Progenitor cell of endocrine pancreas (in vitro differentiated cells): Measurements from ENCODE around the gene EIF4EBP3. TPM values are rescaled to one million over a fixed set of nuclear protein-coding genes. Genes with fewer than 3 reads are reported as not detected.

ENCODE experiments used
- DNase-seq: peaks from one replicate; pipeline ENCODE4 v3.0.0; 2021; ENCODE audit warnings: low spot score; ENCODE audit not compliant: unreplicated experiment
- H3K27ac Mint-ChIP-seq: 2 replicates; pipeline ENCODE4 v1.8.0; 2021; ENCODE audit warnings: mild to moderate bottlenecking, moderate library complexity, mixed read lengths
- H3K27me3 Mint-ChIP-seq: 2 replicates; pipeline ENCODE4 v1.8.0; 2021; ENCODE audit warnings: mixed read lengths
- H3K36me3 Mint-ChIP-seq: 2 replicates; pipeline ENCODE4 v1.8.0; 2022; ENCODE audit warnings: mixed read lengths; ENCODE audit not compliant: insufficient read depth
- H3K4me1 Mint-ChIP-seq: 2 replicates; pipeline ENCODE4 v1.8.0; 2021; ENCODE audit warnings: low read depth, mixed read lengths
- H3K4me3 Mint-ChIP-seq: 2 replicates; pipeline ENCODE4 v1.8.0; 2021; ENCODE audit warnings: low read depth, mild to moderate bottlenecking, moderate library complexity, mixed read lengths
- H3K9me3 Mint-ChIP-seq: 2 replicates; pipeline ENCODE4 v1.8.0; 2021; ENCODE audit warnings: low read depth, mixed read lengths
- CTCF ChIP-seq: fragments of 200-600 bp; sonication (generic); IDR thresholded peaks from one replicate; pipeline ENCODE4 v1.5.0; 2021; ENCODE audit warnings: antibody characterized with exemption, mild to moderate bottlenecking; ENCODE audit not compliant: unreplicated experiment
- long read RNA-seq: library from polyadenylated mRNA; unstranded; transcript quantifications from one replicate; pipeline ENCODE4 v2.0.0, GENCODE V29; 2020
- total RNA-seq: library from RNA; stranded (reverse); gene quantifications from 2 replicates; pipeline ENCODE4 v1.2.1, GENCODE V29; 2021

Gene EIF4EBP3
- 6.1 and 6.7 TPM in 2 replicates for total RNA-seq
- long read RNA-seq, partial matches to known transcripts, result 0 of 3 reads
- long read RNA-seq, other reads (novel, unspliced or antisense), result 3 of 3 reads

- Mint-ChIP-seq H3K4me1 (peaks cover 14% of the 10 kb centered on the region), H3K36me3 (peaks cover 19% of the 10 kb centered on the region), H3K4me3 (peak within 1 kb of the TSS; percentile 63), H3K27me3 (no peaks in the 10 kb centered on the region), H3K9me3 (no peaks in the 10 kb centered on the region), H3K27ac (peak within 1 kb of the TSS; percentile 89)
- peak; percentile 53 for TF ChIP-seq CTCF
- DNase-seq, result peak; percentile 88
These were observed at the start of gene EIF4EBP3 for GRCh38 chr5:140547508-140548299. Gene EIF4EBP3 (plus strand): TSS chr5:140547662. CDS start chr5:140547738, 76 bp downstream.

- H3K27ac Mint-ChIP-seq, result no peak overlapping the region
- no peaks in the 10 kb centered on the region for H3K27me3 Mint-ChIP-seq
- no peak overlapping the region for H3K4me3 Mint-ChIP-seq
- H3K4me1 Mint-ChIP-seq, result peaks cover 1% of the 10 kb centered on the region
- H3K9me3 Mint-ChIP-seq, result no peaks in the 10 kb centered on the region
- no peak for DNase-seq
- TF ChIP-seq CTCF, result no peak
- H3K36me3 Mint-ChIP-seq, result peaks cover 12% of the 10 kb centered on the region
These were observed 49.6 kb upstream of the EIF4EBP3 start for GRCh38 chr5:140497897-140498296.

- Mint-ChIP-seq H3K4me1 (peaks cover 1% of the 10 kb centered on the region), H3K27me3 (no peaks in the 10 kb centered on the region), H3K4me3 (no peak overlapping the region), H3K36me3 (peaks cover 10% of the 10 kb centered on the region), H3K27ac (no peak overlapping the region), H3K9me3 (no peaks in the 10 kb centered on the region)
- TF ChIP-seq CTCF, result no peak
- DNase-seq, result no peak
These were observed 48.9 kb upstream of the EIF4EBP3 start for GRCh38 chr5:140498591-140498990.

GRCh38 chr5:140502834-140503233 lies 44.6 kb upstream of the EIF4EBP3 start:
- Mint-ChIP-seq H3K4me1 (peaks cover 1% of the 10 kb centered on the region), H3K27ac (no peak overlapping the region), H3K27me3 (no peaks in the 10 kb centered on the region)

GRCh38 chr5:140509898-140510297 lies 37.6 kb upstream of the EIF4EBP3 start:
- no peaks in the 10 kb centered on the region for H3K4me1 Mint-ChIP-seq
- H3K27me3 Mint-ChIP-seq, result no peaks in the 10 kb centered on the region
- H3K36me3 Mint-ChIP-seq, result peaks cover 27% of the 10 kb centered on the region
- TF ChIP-seq CTCF, result no peak
- no peaks in the 10 kb centered on the region for H3K9me3 Mint-ChIP-seq
- H3K27ac Mint-ChIP-seq, result no peak overlapping the region
- DNase-seq, result no peak
- no peak overlapping the region for H3K4me3 Mint-ChIP-seq

More at GRCh38 chr5:140502834-140503233, 44.6 kb upstream of the EIF4EBP3 start:
- no peak for TF ChIP-seq CTCF
- no peak for DNase-seq
- H3K9me3 Mint-ChIP-seq, result no peaks in the 10 kb centered on the region
- H3K36me3 Mint-ChIP-seq, result peaks cover 13% of the 10 kb centered on the region
- H3K4me3 Mint-ChIP-seq, result no peak overlapping the region
